Measurements from ENCODE around the gene RPS27.

RPS27 gene

GRCh38 chr1:153990468-153991150, at the start of gene RPS27:
TSS of gene RPS27 (plus strand) at chr1:153990762. CDS start at chr1:153990797, 35 bp downstream.
- H3K4me1 ChIP-seq = no peaks in the 10 kb centered on the region
- H2AFZ ChIP-seq = peak within 1 kb of the TSS; percentile 89
- H3K79me2 ChIP-seq = peaks cover 3% of the 10 kb centered on the region
- TF ChIP-seq CTCF (IDR thresholded peaks at IDR 0.05) = no peak
- H3K4me3 ChIP-seq (ENCODE audit: low read depth, low read length) = peak within 1 kb of the TSS; percentile 95
- no peaks in the 10 kb centered on the region for H3K27me3 ChIP-seq (ENCODE audit: control insufficient read depth, insufficient read depth, low read length)
- peak within 1 kb of the TSS; percentile 95 for H3K27ac ChIP-seq
- H3K9me3 ChIP-seq (ENCODE audit: control insufficient read depth, low read length) = no peaks in the 10 kb centered on the region
- peak within 1 kb of the TSS; percentile 85 for H3K4me2 ChIP-seq (ENCODE audit: low read length)
- H3K9ac ChIP-seq = peak within 1 kb of the TSS; percentile 11
- peaks cover 2% of the 10 kb centered on the region for H3K36me3 ChIP-seq (ENCODE audit: control insufficient read depth, insufficient read depth, low read length)

GRCh38 chr1:153941826-153942725, 48.5 kb upstream of the RPS27 start:
- no peaks in the 10 kb centered on the region for H3K4me1 ChIP-seq
- no peaks in the 10 kb centered on the region for H3K9me3 ChIP-seq (ENCODE audit: control insufficient read depth, low read length)
- no peak overlapping the region for H3K4me2 ChIP-seq (ENCODE audit: low read length)
- H3K36me3 ChIP-seq (ENCODE audit: control insufficient read depth, insufficient read depth, low read length) = no peaks in the 10 kb centered on the region
- no peak overlapping the region for H3K9ac ChIP-seq
- no peak overlapping the region for H2AFZ ChIP-seq
- H3K79me2 ChIP-seq = no peaks in the 10 kb centered on the region
- H3K27me3 ChIP-seq (ENCODE audit: control insufficient read depth, insufficient read depth, low read length) = no peaks in the 10 kb centered on the region
- no peak overlapping the region for H3K4me3 ChIP-seq (ENCODE audit: low read depth, low read length)
- H3K27ac ChIP-seq = no peak overlapping the region
- TF ChIP-seq CTCF (IDR thresholded peaks at IDR 0.05) = no peak

- Histone ChIP-seq H3K9ac (no peak overlapping the region), H3K36me3 (ENCODE audit: control insufficient read depth, insufficient read depth, low read length) (no peaks in the 10 kb centered on the region)
- no peak for TF ChIP-seq CTCF (IDR thresholded peaks at IDR 0.05)
Measured at GRCh38 chr1:153942766-153943549, 47.6 kb upstream of the RPS27 start.

GRCh38 chr1:153944005-153944826, 46.3 kb upstream of the RPS27 start:
- no peaks in the 10 kb centered on the region for H3K4me1 ChIP-seq
- H3K4me2 ChIP-seq (ENCODE audit: low read length) = no peak overlapping the region
- peak overlapping the region; percentile 80 for H3K27ac ChIP-seq
- H3K4me3 ChIP-seq (ENCODE audit: low read depth, low read length) = peak overlapping the region; percentile 2
- no peak for TF ChIP-seq CTCF (IDR thresholded peaks at IDR 0.05)
- no peaks in the 10 kb centered on the region for H3K36me3 ChIP-seq (ENCODE audit: control insufficient read depth, insufficient read depth, low read length)
- no peaks in the 10 kb centered on the region for H3K27me3 ChIP-seq (ENCODE audit: control insufficient read depth, insufficient read depth, low read length)
- H3K9ac ChIP-seq = no peak overlapping the region
- no peaks in the 10 kb centered on the region for H3K9me3 ChIP-seq (ENCODE audit: control insufficient read depth, low read length)
- no peaks in the 10 kb centered on the region for H3K79me2 ChIP-seq
- H2AFZ ChIP-seq = no peak overlapping the region

More at GRCh38 chr1:153942766-153943549, 47.6 kb upstream of the RPS27 start:
- Histone ChIP-seq H3K27ac (no peak overlapping the region), H3K27me3 (ENCODE audit: control insufficient read depth, insufficient read depth, low read length) (no peaks in the 10 kb centered on the region), H3K4me2 (ENCODE audit: low read length) (no peak overlapping the region), H2AFZ (no peak overlapping the region), H3K4me1 (no peaks in the 10 kb centered on the region), H3K9me3 (ENCODE audit: control insufficient read depth, low read length) (no peaks in the 10 kb centered on the region), H3K79me2 (no peaks in the 10 kb centered on the region), H3K4me3 (ENCODE audit: low read depth, low read length) (no peak overlapping the region)
